ENCODE data around the gene KCNAB1. TPM values are rescaled to one million over a fixed set of nuclear protein-coding genes. Genes with fewer than 3 reads are reported as not detected.

KCNAB1 gene
- total RNA-seq, 2 experiments from 2014 or later = not detected

DNA sequence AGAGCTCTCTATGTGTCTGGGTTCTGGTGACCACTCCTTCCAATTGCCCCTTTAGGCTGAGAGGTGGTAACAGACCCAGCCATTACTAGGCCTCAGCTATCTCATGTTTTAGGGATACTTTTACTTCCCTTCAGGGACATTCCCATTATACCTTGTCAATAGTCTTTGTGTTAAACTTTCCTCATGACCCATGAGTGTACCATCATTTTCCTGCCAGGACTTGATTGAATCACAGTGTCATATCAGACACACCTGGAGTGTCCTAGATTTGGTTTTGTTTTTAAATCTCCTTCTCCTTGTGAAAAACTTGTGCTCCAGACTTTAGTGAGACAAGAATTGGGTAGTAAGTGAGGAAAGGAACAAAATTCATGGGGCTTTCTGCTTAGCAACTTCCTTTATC is 136.6 kb downstream of the KCNAB1 start:
- BruUV-seq (replicated peaks) = no TSS peak
- Histone ChIP-seq H3K9me3 (ENCODE audit: low read length) (no peaks in the 10 kb centered on the region), H3K79me2 (ENCODE audit: insufficient read depth, low read depth, low read length) (no peaks in the 10 kb centered on the region), H2AFZ (ENCODE audit: low read length) (no peak overlapping the region), H4K20me1 (ENCODE audit: insufficient read depth, low read length) (no peaks in the 10 kb centered on the region), H3K36me3 (ENCODE audit: insufficient read depth, low read length) (no peaks in the 10 kb centered on the region), H3K4me2 (ENCODE audit: low read length) (no peak overlapping the region), H3K4me1 (ENCODE audit: insufficient read depth, low read length, poor library complexity, severe bottlenecking) (no peaks in the 10 kb centered on the region), H3K4me3 (ENCODE audit: low read depth, low read length, poor library complexity, severe bottlenecking) (no peak overlapping the region), H3K27ac (ENCODE audit: low read depth, low read length, poor library complexity, severe bottlenecking) (no peak overlapping the region), H3K9me2 (ENCODE audit: insufficient read depth, low read length) (no peaks in the 10 kb centered on the region)
- no peak for TF ChIP-seq EZH2phosphoT487 (IDR thresholded peaks at IDR 0.05; ENCODE audit: borderline replicate concordance, low read depth, low read length)
- TF ChIP-seq, protein P1, sequence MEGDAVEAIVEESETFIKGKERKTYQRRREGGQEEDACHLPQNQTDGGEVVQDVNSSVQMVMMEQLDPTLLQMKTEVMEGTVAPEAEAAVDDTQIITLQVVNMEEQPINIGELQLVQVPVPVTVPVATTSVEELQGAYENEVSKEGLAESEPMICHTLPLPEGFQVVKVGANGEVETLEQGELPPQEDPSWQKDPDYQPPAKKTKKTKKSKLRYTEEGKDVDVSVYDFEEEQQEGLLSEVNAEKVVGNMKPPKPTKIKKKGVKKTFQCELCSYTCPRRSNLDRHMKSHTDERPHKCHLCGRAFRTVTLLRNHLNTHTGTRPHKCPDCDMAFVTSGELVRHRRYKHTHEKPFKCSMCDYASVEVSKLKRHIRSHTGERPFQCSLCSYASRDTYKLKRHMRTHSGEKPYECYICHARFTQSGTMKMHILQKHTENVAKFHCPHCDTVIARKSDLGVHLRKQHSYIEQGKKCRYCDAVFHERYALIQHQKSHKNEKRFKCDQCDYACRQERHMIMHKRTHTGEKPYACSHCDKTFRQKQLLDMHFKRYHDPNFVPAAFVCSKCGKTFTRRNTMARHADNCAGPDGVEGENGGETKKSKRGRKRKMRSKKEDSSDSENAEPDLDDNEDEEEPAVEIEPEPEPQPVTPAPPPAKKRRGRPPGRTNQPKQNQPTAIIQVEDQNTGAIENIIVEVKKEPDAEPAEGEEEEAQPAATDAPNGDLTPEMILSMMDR (conservative IDR thresholded peaks at IDR 0.05; ENCODE audit: low read length) = no peak
- DNase-seq (ENCODE audit: low spot score) = no peak
- CTCF ChIA-PET (ENCODE audit: unreplicated experiment) = no interaction called here
- POLR2A ChIA-PET = no interaction called here
- intact Hi-C loops (cut with micrococcal nuclease; ENCODE audit: unreplicated experiment) = no loop called here

DNA sequence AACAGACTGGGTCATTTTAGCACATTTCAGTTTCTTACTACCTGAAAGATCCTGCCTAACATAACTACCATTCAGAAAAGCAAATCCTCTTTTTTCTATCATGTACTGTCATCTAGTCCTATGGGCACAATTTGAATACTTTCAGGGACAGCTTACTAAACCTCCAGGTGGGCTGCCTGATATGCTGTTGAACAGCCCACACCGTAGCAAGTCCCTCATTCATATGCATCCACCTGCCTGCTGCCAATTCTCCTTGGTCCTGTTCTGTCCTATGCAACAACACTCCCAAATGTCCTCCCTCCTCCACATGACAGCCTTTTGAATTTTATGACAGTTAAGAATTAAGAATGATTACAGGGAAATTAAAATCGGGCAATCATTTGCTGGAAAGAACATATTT is 137.9 kb downstream of the KCNAB1 start:
- ChIA-PET CTCF (ENCODE audit: unreplicated experiment) (no interaction called here), POLR2A (no interaction called here)
- Histone ChIP-seq H3K36me3 (ENCODE audit: insufficient read depth, low read length) (no peaks in the 10 kb centered on the region), H3K4me1 (ENCODE audit: insufficient read depth, low read length, poor library complexity, severe bottlenecking) (no peaks in the 10 kb centered on the region), H3K4me2 (ENCODE audit: low read length) (no peak overlapping the region), H3K27ac (ENCODE audit: low read depth, low read length, poor library complexity, severe bottlenecking) (no peak overlapping the region), H3K79me2 (ENCODE audit: insufficient read depth, low read depth, low read length) (no peaks in the 10 kb centered on the region), H4K20me1 (ENCODE audit: insufficient read depth, low read length) (no peaks in the 10 kb centered on the region), H3K4me3 (ENCODE audit: low read depth, low read length, poor library complexity, severe bottlenecking) (no peak overlapping the region), H3K9me2 (ENCODE audit: insufficient read depth, low read length) (no peaks in the 10 kb centered on the region), H3K9me3 (ENCODE audit: low read length) (no peaks in the 10 kb centered on the region), H2AFZ (ENCODE audit: low read length) (no peak overlapping the region)
- no peak for DNase-seq (ENCODE audit: low spot score)
- no TSS peak for BruUV-seq (replicated peaks)
- TF ChIP-seq EZH2phosphoT487 (IDR thresholded peaks at IDR 0.05; ENCODE audit: borderline replicate concordance, low read depth, low read length) = no peak
- TF ChIP-seq, protein P1 (conservative IDR thresholded peaks at IDR 0.05; ENCODE audit: low read length) = no peak
- intact Hi-C loops (cut with micrococcal nuclease; ENCODE audit: unreplicated experiment) = no loop called here

DNA sequence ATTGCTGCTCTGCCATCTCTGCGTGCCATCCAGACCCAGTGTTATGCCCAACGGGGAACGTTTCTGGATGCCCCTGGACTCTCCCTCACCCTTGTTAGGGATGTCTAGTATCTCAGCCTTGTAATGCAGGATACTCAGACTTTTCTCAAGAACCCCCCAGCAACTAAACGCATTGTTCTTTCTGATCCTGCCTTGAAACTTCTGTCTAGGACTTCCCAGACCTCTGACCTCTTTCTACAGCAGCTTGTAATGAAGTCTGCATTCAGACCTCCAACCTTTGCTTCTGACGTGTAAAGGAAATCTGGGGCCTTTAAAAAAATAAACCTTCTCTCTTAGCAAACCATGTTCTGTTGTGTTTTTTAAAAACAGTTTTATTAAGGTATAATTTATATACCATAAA is 139.5 kb downstream of the KCNAB1 start:
- intact Hi-C loops (cut with micrococcal nuclease; ENCODE audit: unreplicated experiment) = no loop called here
- POLR2A ChIA-PET = no interaction called here
- CTCF ChIA-PET (ENCODE audit: unreplicated experiment) = no interaction called here

More for the DNA sequence above, 139.5 kb downstream of the KCNAB1 start:
- Histone ChIP-seq H3K4me1 (ENCODE audit: insufficient read depth, low read length, poor library complexity, severe bottlenecking) (no peaks in the 10 kb centered on the region), H3K9me3 (ENCODE audit: low read length) (no peaks in the 10 kb centered on the region), H4K20me1 (ENCODE audit: insufficient read depth, low read length) (no peaks in the 10 kb centered on the region), H3K27ac (ENCODE audit: low read depth, low read length, poor library complexity, severe bottlenecking) (no peak overlapping the region), H3K4me2 (ENCODE audit: low read length) (no peak overlapping the region), H3K9me2 (ENCODE audit: insufficient read depth, low read length) (no peaks in the 10 kb centered on the region), H3K79me2 (ENCODE audit: insufficient read depth, low read depth, low read length) (no peaks in the 10 kb centered on the region), H2AFZ (ENCODE audit: low read length) (no peak overlapping the region), H3K36me3 (ENCODE audit: insufficient read depth, low read length) (no peaks in the 10 kb centered on the region), H3K4me3 (ENCODE audit: low read depth, low read length, poor library complexity, severe bottlenecking) (no peak overlapping the region)
- no peak for TF ChIP-seq EZH2phosphoT487 (IDR thresholded peaks at IDR 0.05; ENCODE audit: borderline replicate concordance, low read depth, low read length)
- TF ChIP-seq, protein P1 (conservative IDR thresholded peaks at IDR 0.05; ENCODE audit: low read length) = no peak
- no TSS peak for BruUV-seq (replicated peaks)
- no peak for DNase-seq (ENCODE audit: low spot score)

Measured in OCI-LY7 (cell line).